K562 (cell line): ENCODE measurements around the gene TNPO2. TPM values are rescaled to one million over a fixed set of nuclear protein-coding genes. Genes with fewer than 3 reads are reported as not detected.

Experiments used
- ARID1B ChIP-seq: fragments of 450-650 bp; IDR thresholded peaks from 2 replicates; pipeline ENCODE4 v1.6.1; 2016; ENCODE audit warnings: antibody characterized with exemption, mild to moderate bottlenecking, inconsistent platforms
- BMI1 ChIP-seq: fragments of 150-350 bp; IDR thresholded peaks from 2 replicates; pipeline ENCODE4 v1.6.1; 2014; ENCODE audit warnings: low read length
- EP300 ChIP-seq: IDR thresholded peaks from 2 replicates; pipeline ENCODE4 v1.6.1; 2012; ENCODE audit warnings: low read length, improper control_type of control experiment
- HEY1 ChIP-seq: fragments of 250-450 bp; sonication (Bioruptor Pico); IDR thresholded peaks from 2 replicates; pipeline ENCODE4 v1.5.0; 2020; ENCODE audit warnings: mild to moderate bottlenecking, moderate library complexity, borderline replicate concordance
- IRF2 ChIP-seq: sonication (generic); formaldehyde crosslinking; IDR thresholded peaks from 2 replicates; pipeline ENCODE4 v1.8.1; 2022; ENCODE audit warnings: mild to moderate bottlenecking, missing genetic modification reagents
- KLF1 ChIP-seq: fragments of 450-650 bp; IDR thresholded peaks from 2 replicates; pipeline ENCODE4 v1.6.1; 2016; ENCODE audit warnings: missing genetic modification characterization, missing compliant biosample characterization
- NFXL1 ChIP-seq: fragments of 450-650 bp; formaldehyde crosslinking; IDR thresholded peaks from 2 replicates; pipeline ENCODE4 v1.4.0; 2021; ENCODE audit warnings: mild to moderate bottlenecking
- POLR3G ChIP-seq: IDR thresholded peaks from 2 replicates; pipeline ENCODE4 v1.6.1; 2011; ENCODE audit not compliant: insufficient read length, insufficient replicate concordance; ENCODE audit errors: extremely low read depth
- RBFOX2 ChIP-seq: fragments of 200-400 bp; formaldehyde crosslinking; IDR thresholded peaks from 2 replicates; pipeline ENCODE4 v1.6.1; 2017; ENCODE audit warnings: low read depth, mild to moderate bottlenecking, low read length, moderate library complexity
- TEAD1 ChIP-seq, 2 experiments: fragments of 450-650 bp in 1 of 2; sonication (generic) in 1 of 2; formaldehyde crosslinking; IDR thresholded peaks; 2 replicates each; pipeline versions ENCODE4 v1.4.0 to v1.8.0; 2020 to 2022; ENCODE audit warnings: mild to moderate bottlenecking in 2 of 2, missing genetic modification reagents in 1 of 2
- ZNF217 ChIP-seq: sonication (generic); formaldehyde crosslinking; IDR thresholded peaks from 2 replicates; pipeline ENCODE4 v1.8.0; 2022; ENCODE audit warnings: mild to moderate bottlenecking, missing genetic modification reagents
- ZNF696 ChIP-seq: fragments of 250-450 bp; sonication (Bioruptor Pico); conservative IDR thresholded peaks from 2 replicates; pipeline ENCODE4 v1.4.0; 2020; ENCODE audit warnings: mild to moderate bottlenecking, moderate library complexity
- polyA plus RNA-seq, 8 experiments: library from polyadenylated mRNA; depleted of rRNA in 4 of 8; stranded (reverse) in 5 of 8; unstranded in 3 of 8; fragments of >200 nt; fragmentation: Nextera tagmentation in 2 of 8; fragmentation: Illumina TruSeq in 1 of 8; extraction: Ambion mirVana in 2 of 8; extraction: Trizol in 1 of 8; gene quantifications; 2 replicates each; pipeline versions ENCODE4 v1.2.1 to v1.2.3, GENCODE V29; 2011 to 2014; ENCODE audit warnings: inconsistent platforms in 1 of 8, missing spikeins in 1 of 8
- total RNA-seq, 7 experiments: library from RNA; depleted of rRNA in 6 of 7; stranded (reverse); fragments of >200 nt in 6 of 7; fragmentation: Illumina TruSeq in 2 of 7; extraction: Trizol in 2 of 7; gene quantifications; 2 replicates each; pipeline versions ENCODE4 v1.2.1 to v1.2.3, GENCODE V29; 2011 to 2021; ENCODE audit warnings: low replicate concordance in 1 of 7
- TF ChIP-seq, protein P1 (sequence below): fragments of 450-650 bp; formaldehyde crosslinking; IDR thresholded peaks from 2 replicates; pipeline ENCODE4 v1.4.0; 2020; ENCODE audit warnings: mild to moderate bottlenecking, moderate library complexity
- TF ChIP-seq, protein P2 (sequence below): fragments of 450-650 bp; formaldehyde crosslinking; IDR thresholded peaks from 2 replicates; pipeline ENCODE4 v1.4.0; 2022; ENCODE audit warnings: missing genetic modification characterization
- TF ChIP-seq, protein P3 (sequence below): IDR thresholded peaks from 3 replicates; pipeline ENCODE4 v1.6.1; 2011; ENCODE audit warnings: borderline replicate concordance, mild to moderate bottlenecking, moderate library complexity; ENCODE audit not compliant: insufficient read length; ENCODE audit errors: extremely low read depth
- TF ChIP-seq, protein P4 (sequence below), 2 experiments: fragments of 200-800 bp in 1 of 2; sonication (Bioruptor generic) in 1 of 2; sonication (generic) in 1 of 2; formaldehyde crosslinking in 1 of 2; IDR thresholded peaks in 1 of 2; conservative IDR thresholded peaks in 1 of 2; 2 replicates each; pipeline versions ENCODE4 v1.5.0 to v1.6.1; 2016 to 2020; ENCODE audit warnings: missing compliant biosample characterization in 1 of 2, missing genetic modification characterization in 1 of 2, missing genetic modification reagents in 1 of 2
- TF ChIP-seq, protein P5 (sequence below): fragments of 250-450 bp; sonication (Bioruptor Pico); IDR thresholded peaks from 2 replicates; pipeline ENCODE4 v1.8.0; 2022; ENCODE audit warnings: moderate library complexity, mild to moderate bottlenecking, inconsistent platforms

TNPO2 gene
- total and polyA plus RNA-seq, 9 of the 15 experiments (the other 6 are each of a cell fraction or from before 2014, with no cell fraction given), result 6.0 to 126 (median 53.8) TPM

DNA sequence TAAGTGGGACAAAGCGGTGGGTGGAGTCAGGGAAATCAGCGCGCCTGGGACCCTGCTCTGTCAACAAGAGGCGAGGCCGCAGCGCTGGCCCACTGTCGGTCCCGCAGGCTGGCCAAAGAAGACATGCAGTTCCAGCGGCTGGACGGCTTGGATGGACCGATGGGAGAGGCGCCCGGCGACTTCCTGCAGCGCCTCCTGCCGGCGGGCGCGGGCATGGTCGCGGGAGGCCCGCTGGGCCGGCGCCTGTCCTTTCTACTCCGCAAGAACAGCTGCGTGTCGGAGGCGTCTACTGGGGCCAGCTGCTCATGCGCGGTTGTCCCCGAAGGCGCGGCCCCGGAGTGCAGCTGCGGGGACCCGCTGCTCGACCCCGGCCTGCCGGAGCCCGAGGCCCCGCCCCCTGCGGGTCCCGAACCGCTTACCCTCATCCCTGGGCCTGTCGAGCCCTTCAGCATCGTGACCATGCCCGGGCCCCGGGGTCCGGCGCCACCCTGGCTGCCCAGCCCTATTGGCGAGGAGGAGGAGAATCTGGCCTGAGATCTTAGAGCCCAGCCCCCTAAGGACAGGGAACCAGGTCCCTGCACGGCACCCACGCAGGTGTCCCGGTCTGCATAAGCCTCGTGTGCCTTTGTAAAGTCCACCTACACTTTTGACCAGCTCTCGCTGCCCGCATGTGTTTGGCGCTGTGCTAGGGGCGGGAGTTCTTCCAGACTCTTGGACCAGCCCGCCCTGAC lies 34.0 kb upstream of the TNPO2 start (continued):
- TF ChIP-seq, protein P1, sequence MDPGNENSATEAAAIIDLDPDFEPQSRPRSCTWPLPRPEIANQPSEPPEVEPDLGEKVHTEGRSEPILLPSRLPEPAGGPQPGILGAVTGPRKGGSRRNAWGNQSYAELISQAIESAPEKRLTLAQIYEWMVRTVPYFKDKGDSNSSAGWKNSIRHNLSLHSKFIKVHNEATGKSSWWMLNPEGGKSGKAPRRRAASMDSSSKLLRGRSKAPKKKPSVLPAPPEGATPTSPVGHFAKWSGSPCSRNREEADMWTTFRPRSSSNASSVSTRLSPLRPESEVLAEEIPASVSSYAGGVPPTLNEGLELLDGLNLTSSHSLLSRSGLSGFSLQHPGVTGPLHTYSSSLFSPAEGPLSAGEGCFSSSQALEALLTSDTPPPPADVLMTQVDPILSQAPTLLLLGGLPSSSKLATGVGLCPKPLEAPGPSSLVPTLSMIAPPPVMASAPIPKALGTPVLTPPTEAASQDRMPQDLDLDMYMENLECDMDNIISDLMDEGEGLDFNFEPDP (CRISPR knock-in tag), result no peak
- TF ChIP-seq, protein P2, sequence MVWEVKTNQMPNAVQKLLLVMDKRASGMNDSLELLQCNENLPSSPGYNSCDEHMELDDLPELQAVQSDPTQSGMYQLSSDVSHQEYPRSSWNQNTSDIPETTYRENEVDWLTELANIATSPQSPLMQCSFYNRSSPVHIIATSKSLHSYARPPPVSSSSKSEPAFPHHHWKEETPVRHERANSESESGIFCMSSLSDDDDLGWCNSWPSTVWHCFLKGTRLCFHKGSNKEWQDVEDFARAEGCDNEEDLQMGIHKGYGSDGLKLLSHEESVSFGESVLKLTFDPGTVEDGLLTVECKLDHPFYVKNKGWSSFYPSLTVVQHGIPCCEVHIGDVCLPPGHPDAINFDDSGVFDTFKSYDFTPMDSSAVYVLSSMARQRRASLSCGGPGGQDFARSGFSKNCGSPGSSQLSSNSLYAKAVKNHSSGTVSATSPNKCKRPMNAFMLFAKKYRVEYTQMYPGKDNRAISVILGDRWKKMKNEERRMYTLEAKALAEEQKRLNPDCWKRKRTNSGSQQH (CRISPR knock-in tag), result no peak
- TF ChIP-seq HEY1 (CRISPR knock-in tag) (no peak), ZNF217 (CRISPR knock-in tag) (no peak), RBFOX2 (peak; percentile 40; the same call in 1 of the 2 replicates), EP300 (peak; percentile 9; the same call in 1 of the 2 replicates), TEAD1 (CRISPR knock-in tag; IDR thresholded peaks at IDR 0.05) (no peak), IRF2 (CRISPR knock-in tag) (no peak), ARID1B (no peak), POLR3G (no peak), NFXL1 (CRISPR knock-in tag) (no peak), ZNF696 (CRISPR knock-in tag) (no peak), BMI1 (no peak), KLF1 (no peak)
- TF ChIP-seq, protein P3, sequence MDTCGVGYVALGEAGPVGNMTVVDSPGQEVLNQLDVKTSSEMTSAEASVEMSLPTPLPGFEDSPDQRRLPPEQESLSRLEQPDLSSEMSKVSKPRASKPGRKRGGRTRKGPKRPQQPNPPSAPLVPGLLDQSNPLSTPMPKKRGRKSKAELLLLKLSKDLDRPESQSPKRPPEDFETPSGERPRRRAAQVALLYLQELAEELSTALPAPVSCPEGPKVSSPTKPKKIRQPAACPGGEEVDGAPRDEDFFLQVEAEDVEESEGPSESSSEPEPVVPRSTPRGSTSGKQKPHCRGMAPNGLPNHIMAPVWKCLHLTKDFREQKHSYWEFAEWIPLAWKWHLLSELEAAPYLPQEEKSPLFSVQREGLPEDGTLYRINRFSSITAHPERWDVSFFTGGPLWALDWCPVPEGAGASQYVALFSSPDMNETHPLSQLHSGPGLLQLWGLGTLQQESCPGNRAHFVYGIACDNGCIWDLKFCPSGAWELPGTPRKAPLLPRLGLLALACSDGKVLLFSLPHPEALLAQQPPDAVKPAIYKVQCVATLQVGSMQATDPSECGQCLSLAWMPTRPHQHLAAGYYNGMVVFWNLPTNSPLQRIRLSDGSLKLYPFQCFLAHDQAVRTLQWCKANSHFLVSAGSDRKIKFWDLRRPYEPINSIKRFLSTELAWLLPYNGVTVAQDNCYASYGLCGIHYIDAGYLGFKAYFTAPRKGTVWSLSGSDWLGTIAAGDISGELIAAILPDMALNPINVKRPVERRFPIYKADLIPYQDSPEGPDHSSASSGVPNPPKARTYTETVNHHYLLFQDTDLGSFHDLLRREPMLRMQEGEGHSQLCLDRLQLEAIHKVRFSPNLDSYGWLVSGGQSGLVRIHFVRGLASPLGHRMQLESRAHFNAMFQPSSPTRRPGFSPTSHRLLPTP, result peak; percentile 26
- TF ChIP-seq, protein P4, sequence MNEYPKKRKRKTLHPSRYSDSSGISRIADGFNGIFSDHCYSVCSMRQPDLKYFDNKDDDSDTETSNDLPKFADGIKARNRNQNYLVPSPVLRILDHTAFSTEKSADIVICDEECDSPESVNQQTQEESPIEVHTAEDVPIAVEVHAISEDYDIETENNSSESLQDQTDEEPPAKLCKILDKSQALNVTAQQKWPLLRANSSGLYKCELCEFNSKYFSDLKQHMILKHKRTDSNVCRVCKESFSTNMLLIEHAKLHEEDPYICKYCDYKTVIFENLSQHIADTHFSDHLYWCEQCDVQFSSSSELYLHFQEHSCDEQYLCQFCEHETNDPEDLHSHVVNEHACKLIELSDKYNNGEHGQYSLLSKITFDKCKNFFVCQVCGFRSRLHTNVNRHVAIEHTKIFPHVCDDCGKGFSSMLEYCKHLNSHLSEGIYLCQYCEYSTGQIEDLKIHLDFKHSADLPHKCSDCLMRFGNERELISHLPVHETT (CRISPR knock-in tag; conservative IDR thresholded peaks at IDR 0.05 in 1 of 2, IDR thresholded peaks at IDR 0.05 in 1 of 2), result no peak
- TF ChIP-seq, protein P5, sequence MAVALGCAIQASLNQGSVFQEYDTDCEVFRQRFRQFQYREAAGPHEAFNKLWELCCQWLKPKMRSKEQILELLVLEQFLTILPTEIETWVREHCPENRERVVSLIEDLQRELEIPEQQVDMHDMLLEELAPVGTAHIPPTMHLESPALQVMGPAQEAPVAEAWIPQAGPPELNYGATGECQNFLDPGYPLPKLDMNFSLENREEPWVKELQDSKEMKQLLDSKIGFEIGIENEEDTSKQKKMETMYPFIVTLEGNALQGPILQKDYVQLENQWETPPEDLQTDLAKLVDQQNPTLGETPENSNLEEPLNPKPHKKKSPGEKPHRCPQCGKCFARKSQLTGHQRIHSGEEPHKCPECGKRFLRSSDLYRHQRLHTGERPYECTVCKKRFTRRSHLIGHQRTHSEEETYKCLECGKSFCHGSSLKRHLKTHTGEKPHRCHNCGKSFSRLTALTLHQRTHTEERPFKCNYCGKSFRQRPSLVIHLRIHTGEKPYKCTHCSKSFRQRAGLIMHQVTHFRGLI (CRISPR knock-in tag), result no peak
